Right lobe of liver (tissue), 6 donors: ENCODE measurements around the gene MYO7B. TPM values are rescaled to one million over a fixed set of nuclear protein-coding genes. Genes with fewer than 3 reads are reported as not detected.
"Not testable (repeated sequence)": the region's sequence is repeated elsewhere in the genome, so short reads cannot be mapped to it uniquely, and the experiment has no call there.

Experiments used
- ATAC-seq, 4 donors: fragments of 200-7000 bp; cut with Tn5 transposase; one replicate each; pipeline ENCODE4 v1.9.1; 2020; ENCODE audit warnings: mild to moderate bottlenecking in 4 of 4, moderate library complexity in 4 of 4
- DNase-seq, 3 donors: peaks; one replicate each; pipeline ENCODE4 v3.0.0-alpha.2; 2020
- H3K27ac ChIP-seq, 3 donors: fragments of 200-600 bp; one replicate each; pipeline ENCODE4 v1.8.0; 2022
- H3K27me3 ChIP-seq, 2 donors: fragments of 200-600 bp; one replicate each; pipeline ENCODE4 v1.8.0; 2022
- H3K36me3 ChIP-seq, 4 donors: fragments of 200-600 bp; sonication (generic) in 1 of 4; one replicate each; pipeline versions ENCODE4 v1.5.1 to v1.8.0; 2017 to 2022; ENCODE audit warnings: control low read depth in 1 of 4
- H3K4me1 ChIP-seq, 4 donors: fragments of 200-600 bp; sonication (generic) in 1 of 4; one replicate each; pipeline versions ENCODE4 v1.5.1 to v1.8.0; 2017 to 2022; ENCODE audit warnings: control low read depth in 1 of 4
- H3K4me3 ChIP-seq, 3 donors: fragments of 200-600 bp; one replicate each; pipeline ENCODE4 v1.8.0; 2022
- H3K9me3 ChIP-seq, 4 donors: fragments of 200-600 bp; sonication (generic) in 1 of 4; one replicate each; pipeline versions ENCODE4 v1.5.1 to v1.8.0; 2017 to 2022; ENCODE audit warnings: control low read depth in 1 of 4
- POLR2A ChIP-seq: fragments of 450-650 bp; IDR thresholded peaks from one replicate; pipeline ENCODE4 v1.6.1; 2017; ENCODE audit warnings: antibody characterized with exemption, mild to moderate bottlenecking
- WGBS: methylation state at CpG from one replicate; pipeline ENCODE4 v1.1.6; 2018; ENCODE audit warnings: low coverage, low lambda C conversion rate; ENCODE audit not compliant: insufficient coverage; ENCODE audit errors: missing lambda C conversion rate; 5-methylcytosine and 5-hydroxymethylcytosine counted together
- intact Hi-C, 2 donors: fragments of 100-400 bp; cut with DNase I; formaldehyde crosslinking; loops; one replicate each; pipeline versions ENCODE4 v1.11.2 to v1.14.1; 2022
- total RNA-seq, 6 experiments: library from RNA; depleted of rRNA in 2 of 6; stranded (reverse); fragments of >200 nt in 2 of 6; fragmentation: NEBNext Ultra II Directional in 3 of 6; extraction: Animal tissue kit (Norgen Biotek cat#: 25700) in 3 of 6; gene quantifications; one replicate each; pipeline versions ENCODE4 v1.1.0 to v1.2.4, GENCODE V29; 2016 to 2023
- TF ChIP-seq, protein P1 (sequence below), 4 donors: fragments of 200-600 bp in 3 of 4; fragments of 450-650 bp in 1 of 4; IDR thresholded peaks; one replicate each; pipeline versions ENCODE4 v1.5.1 to v1.8.0; 2016 to 2022; ENCODE audit warnings: antibody characterized with exemption in 4 of 4, mild to moderate bottlenecking in 2 of 4
- donor health status: DM: no; HTN: yes; CAD: no.
- donor health status: DM: no; HTN: no; CAD: no.
- donor health status: DM: no; HTN: no; CAD: no.
- donor health status: DM: no; HTN: yes; CAD: no.
- donor health status: DM: no; HTN: yes; CAD: no.

The MYO7B gene
- total RNA-seq, 6 experiments from 2014 or later = 0.21 to 2.7 (median 0.37) TPM; not detected in 1

DNA sequence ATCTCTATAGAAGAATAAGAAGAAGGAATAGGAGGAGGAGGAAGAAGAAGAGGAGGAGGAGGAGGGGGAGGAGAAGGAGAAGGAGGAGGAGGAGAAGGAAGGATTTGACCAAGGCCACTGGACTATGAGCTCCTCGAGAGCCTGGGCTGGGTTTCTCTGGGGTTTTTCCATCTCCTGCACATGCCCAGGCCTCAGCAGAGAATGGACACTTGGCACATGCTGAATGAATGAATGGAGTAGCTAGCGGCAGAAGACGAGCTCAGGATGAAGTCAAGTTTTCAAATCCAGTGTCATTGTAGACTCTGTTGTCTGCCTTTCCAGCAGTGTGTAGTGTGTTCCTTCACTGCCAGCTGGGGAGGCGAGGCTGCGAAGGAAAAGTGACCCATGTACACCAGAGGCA, 2.2 kb downstream of the MYO7B start:
- no peak overlapping the region for H3K27ac ChIP-seq
- intact Hi-C loops = no loop called here
- no peak for ATAC-seq
- TF ChIP-seq, protein P1, sequence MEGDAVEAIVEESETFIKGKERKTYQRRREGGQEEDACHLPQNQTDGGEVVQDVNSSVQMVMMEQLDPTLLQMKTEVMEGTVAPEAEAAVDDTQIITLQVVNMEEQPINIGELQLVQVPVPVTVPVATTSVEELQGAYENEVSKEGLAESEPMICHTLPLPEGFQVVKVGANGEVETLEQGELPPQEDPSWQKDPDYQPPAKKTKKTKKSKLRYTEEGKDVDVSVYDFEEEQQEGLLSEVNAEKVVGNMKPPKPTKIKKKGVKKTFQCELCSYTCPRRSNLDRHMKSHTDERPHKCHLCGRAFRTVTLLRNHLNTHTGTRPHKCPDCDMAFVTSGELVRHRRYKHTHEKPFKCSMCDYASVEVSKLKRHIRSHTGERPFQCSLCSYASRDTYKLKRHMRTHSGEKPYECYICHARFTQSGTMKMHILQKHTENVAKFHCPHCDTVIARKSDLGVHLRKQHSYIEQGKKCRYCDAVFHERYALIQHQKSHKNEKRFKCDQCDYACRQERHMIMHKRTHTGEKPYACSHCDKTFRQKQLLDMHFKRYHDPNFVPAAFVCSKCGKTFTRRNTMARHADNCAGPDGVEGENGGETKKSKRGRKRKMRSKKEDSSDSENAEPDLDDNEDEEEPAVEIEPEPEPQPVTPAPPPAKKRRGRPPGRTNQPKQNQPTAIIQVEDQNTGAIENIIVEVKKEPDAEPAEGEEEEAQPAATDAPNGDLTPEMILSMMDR (IDR thresholded peaks at IDR 0.05) = no peak
- TF ChIP-seq POLR2A = no peak
- WGBS = 89% methylated on average over 5 of the region's 5 CpGs
- H3K4me3 ChIP-seq = no peak overlapping the region
- no peaks in the 10 kb centered on the region for H3K4me1 ChIP-seq
- DNase-seq = no peak
- no peaks in the 10 kb centered on the region for H3K9me3 ChIP-seq
- no peaks in the 10 kb centered on the region for H3K36me3 ChIP-seq
- H3K27me3 ChIP-seq = no peaks in the 10 kb centered on the region

DNA sequence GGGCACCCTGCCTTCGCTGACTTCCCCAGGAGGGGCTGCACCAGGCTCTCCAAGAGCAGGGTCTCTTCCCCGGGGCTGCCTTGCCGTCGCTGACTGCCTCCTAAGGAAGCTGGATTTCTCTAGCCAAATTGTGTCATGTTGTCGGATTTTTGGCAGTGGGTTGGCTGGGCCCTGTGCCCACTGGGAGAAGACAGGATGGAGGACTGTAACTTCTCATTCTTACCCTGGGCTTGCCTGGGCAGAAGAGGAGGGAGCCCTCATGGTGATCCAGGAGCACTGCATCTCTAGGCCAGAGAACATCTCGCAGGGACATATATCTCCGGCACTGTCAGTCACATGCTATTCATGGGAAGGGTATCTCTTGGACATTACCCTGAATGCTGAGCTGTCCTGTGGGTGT, 6.3 kb downstream of the MYO7B start:
- no peak for ATAC-seq
- intact Hi-C loops = no loop called here
- Histone ChIP-seq H3K27me3 (no peaks in the 10 kb centered on the region), H3K27ac (no peak overlapping the region), H3K4me3 (no peak overlapping the region), H3K9me3 (no peaks in the 10 kb centered on the region), H3K36me3 (no peaks in the 10 kb centered on the region), H3K4me1 (no peaks in the 10 kb centered on the region)
- TF ChIP-seq, protein P1 (IDR thresholded peaks at IDR 0.05) = no peak
- TF ChIP-seq POLR2A = no peak
- no peak for DNase-seq
- whole genome bisulfite sequencing = no CpG with 5 or more reads among the region's 7 CpGs

DNA sequence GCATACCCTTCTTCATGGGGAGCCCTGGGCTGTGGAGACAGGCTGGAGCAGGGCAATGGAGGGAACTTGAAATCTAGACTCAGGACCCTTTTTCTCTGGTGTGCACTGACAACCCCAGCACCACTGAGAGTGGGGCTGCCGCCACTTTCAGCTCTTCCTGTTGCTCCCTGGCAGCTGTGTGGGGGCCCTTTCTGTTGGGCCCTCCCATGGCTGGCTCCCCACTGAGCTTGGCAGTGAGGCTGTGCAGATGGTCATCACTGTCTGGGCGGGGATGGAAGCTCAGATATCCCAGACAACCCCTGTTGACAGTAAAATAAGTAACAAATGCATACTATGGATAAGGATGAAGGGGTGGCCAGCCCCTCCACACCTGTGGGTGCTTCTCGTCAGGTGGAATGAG, 6.7 kb downstream of the MYO7B start:
- TF ChIP-seq, protein P1 (IDR thresholded peaks at IDR 0.05) = no peak
- no peak for TF ChIP-seq POLR2A
- no peak overlapping the region for H3K4me3 ChIP-seq
- no peaks in the 10 kb centered on the region for H3K9me3 ChIP-seq
- no peak overlapping the region for H3K27ac ChIP-seq
- no peaks in the 10 kb centered on the region for H3K27me3 ChIP-seq
- no peak for DNase-seq
- WGBS = 90% methylated on average over 2 of the region's 3 CpGs
- no peak for ATAC-seq
- H3K36me3 ChIP-seq = no peaks in the 10 kb centered on the region
- intact Hi-C loops = no loop called here
- no peaks in the 10 kb centered on the region for H3K4me1 ChIP-seq

DNA sequence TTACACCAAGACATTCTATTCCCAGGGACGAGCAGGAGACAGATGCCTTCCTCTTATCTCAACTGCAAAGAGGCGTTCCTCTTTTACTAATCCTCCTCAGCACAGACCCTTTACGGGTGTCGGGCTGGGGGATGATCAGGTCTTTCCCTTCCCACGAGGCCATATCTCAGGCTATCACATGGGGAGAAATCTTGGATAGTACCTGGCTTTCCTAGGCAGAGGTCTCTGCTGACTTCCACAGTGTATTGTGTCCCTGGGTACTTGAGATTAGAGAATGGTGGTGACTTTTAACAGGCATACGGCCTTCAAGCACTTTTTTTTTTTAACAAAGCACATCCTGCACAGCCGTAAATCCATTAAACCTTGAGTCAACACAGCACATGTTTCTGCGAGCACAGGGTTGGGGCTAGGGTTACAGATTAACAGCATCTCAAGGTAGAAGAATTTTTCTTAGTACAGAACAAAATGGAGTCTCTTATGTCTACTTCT, 7.6 kb downstream of the MYO7B start:
- H3K9me3 ChIP-seq, H3K27me3 ChIP-seq, H3K36me3 ChIP-seq, H3K4me1 ChIP-seq, H3K27ac ChIP-seq, ATAC-seq, intact Hi-C loops, DNase-seq, H3K4me3 ChIP-seq: not testable (repeated sequence)
- WGBS = 54% methylated on average over 8 of the region's 8 CpGs

DNA sequence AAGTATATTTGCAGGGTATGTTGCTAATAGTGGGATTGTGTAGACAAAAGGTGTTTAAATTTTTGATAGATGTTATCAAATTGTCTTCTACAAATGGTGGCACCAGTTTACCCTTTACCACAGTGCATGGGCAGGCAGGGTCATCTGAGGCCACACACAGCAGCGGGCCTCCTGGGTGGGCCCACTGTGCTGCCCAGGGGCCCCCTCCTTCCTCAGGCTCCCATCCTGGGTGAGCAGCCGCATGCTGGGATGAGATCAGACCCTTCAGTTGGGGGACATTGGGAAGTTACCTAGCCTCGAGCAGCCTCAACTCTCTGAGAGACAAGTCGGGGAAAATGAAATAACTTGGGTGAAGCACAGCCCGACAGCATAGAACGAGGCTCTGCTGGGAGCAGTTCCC, 9.7 kb downstream of the MYO7B start:
- DNase-seq (no peak), ATAC-seq (no peak)
- no peaks in the 10 kb centered on the region for H3K9me3 ChIP-seq
- H3K27me3 ChIP-seq = no peaks in the 10 kb centered on the region
- H3K4me1 ChIP-seq = no peaks in the 10 kb centered on the region
- TF ChIP-seq, protein P1 (IDR thresholded peaks at IDR 0.05) = no peak
- TF ChIP-seq POLR2A = no peak
- intact Hi-C loops = no loop called here
- H3K27ac ChIP-seq = no peak overlapping the region
- 60% methylated on average over 1 of the region's 6 CpGs for WGBS
- H3K36me3 ChIP-seq = no peaks in the 10 kb centered on the region
- H3K4me3 ChIP-seq = no peak overlapping the region
